ENCODE measurements around the gene LRRC49.
"Not testable (repeated sequence)": the region's sequence is repeated elsewhere in the genome, so short reads cannot be mapped to it uniquely, and the experiment has no call there.

LRRC49 gene

GRCh38 chr15:71013446-71013845 is 120.8 kb downstream of the LRRC49 start:
- TF ChIP-seq CTCF (IDR thresholded peaks at IDR 0.05; ENCODE audit: borderline replicate concordance, insufficient read depth, low read depth, low read length), result no peak

DNA sequence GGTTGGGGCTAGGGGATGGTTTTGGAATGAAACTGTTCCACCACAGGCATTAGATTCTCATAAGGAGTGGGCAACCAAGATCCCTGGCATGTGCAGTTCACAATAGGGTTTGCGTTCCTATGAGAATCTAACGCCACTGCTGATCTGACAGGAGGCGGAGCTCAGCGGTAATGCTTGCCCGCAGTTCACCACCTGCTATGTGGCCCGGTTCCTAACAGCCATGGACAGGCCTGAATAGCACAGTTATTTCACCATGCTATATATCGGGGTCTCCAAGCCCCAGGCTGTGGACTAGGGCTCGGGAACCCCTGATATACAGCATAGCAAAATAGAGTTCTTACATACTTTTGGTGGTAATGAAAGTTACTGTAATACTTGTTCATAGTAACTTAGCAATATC is 122.7 kb downstream of the LRRC49 start:
- no peak overlapping the region for H3K4me3 ChIP-seq (ENCODE audit: low read depth, low read length)
- no peak for TF ChIP-seq CTCF (IDR thresholded peaks at IDR 0.05; ENCODE audit: borderline replicate concordance, insufficient read depth, low read depth, low read length)

More at GRCh38 chr15:71013446-71013845, 120.8 kb downstream of the LRRC49 start:
- H3K4me3 ChIP-seq (ENCODE audit: low read depth, low read length), result no peak overlapping the region

DNA sequence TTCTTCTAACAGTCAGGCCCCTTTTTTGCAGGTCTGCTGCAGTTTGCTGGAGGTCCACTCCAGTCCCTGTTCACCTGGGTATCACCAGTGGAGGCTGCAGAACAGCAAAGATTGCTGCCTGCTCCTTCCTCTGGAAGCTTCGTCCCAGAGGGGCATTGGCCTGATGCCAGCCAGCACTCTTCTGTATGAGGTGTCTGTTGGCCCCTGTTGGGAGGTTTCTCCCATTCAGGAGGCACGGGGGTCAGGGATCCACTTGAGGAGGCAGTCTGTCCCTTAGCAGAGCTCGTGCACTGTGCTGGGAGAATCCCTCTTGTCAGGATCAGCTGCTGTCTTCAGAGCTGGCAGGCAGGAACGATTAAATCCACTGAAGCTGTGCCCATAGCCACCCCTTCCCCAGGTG is 138.6 kb downstream of the LRRC49 start:
- H3K4me3 ChIP-seq (ENCODE audit: low read depth, low read length), result not testable (repeated sequence)

DNA sequence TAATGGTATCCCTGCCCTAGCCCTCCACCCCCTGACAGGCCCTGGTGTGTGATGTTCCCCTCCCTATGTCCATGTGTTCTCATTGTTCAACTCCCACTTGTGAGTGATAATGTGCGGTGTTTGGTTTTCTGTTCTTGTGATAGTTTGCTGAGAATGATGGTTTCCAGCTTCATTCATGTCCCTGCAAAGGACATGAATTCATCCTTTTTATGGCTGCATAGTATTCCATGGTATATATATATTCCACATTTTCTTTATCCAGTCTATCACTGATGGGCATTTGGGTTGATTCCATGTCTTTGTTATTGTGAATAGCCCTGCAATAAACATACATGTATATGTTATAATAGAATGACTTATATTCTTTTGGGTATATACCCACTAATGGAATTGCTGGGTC is 142.9 kb downstream of the LRRC49 start:
- H3K4me3 ChIP-seq (ENCODE audit: low read depth, low read length), result not testable (repeated sequence)

- H3K4me3 ChIP-seq (ENCODE audit: low read depth, low read length), result no peak overlapping the region
- TF ChIP-seq CTCF (IDR thresholded peaks at IDR 0.05; ENCODE audit: borderline replicate concordance, insufficient read depth, low read depth, low read length), result no peak
Observed at GRCh38 chr15:71042356-71042922, 149.8 kb downstream of the LRRC49 start.

DNA sequence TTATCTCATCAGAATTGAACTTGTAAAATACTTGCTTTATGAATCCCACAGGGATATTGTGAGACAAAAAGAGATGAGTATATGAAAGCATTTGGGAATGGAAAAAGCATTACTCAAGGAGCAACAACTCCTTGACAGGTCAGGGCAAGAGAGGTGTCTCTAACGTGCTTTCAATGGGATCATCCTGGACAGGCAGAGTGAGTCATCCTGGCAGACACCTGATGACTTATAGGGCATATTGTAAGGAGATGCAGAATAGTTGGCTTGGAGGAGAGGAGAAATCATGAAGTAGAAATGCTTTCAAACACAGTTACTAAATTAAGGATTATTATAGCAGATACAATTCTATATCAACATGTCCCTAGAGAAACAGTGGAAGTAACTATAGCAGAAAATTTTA is 150.7 kb downstream of the LRRC49 start:
- no peak for TF ChIP-seq CTCF (IDR thresholded peaks at IDR 0.05; ENCODE audit: borderline replicate concordance, insufficient read depth, low read depth, low read length)
- H3K4me3 ChIP-seq (ENCODE audit: low read depth, low read length), result no peak overlapping the region

GRCh38 chr15:71044006-71044405 is 151.4 kb downstream of the LRRC49 start:
- H3K4me3 ChIP-seq (ENCODE audit: low read depth, low read length), result no peak overlapping the region
- TF ChIP-seq CTCF (IDR thresholded peaks at IDR 0.05; ENCODE audit: borderline replicate concordance, insufficient read depth, low read depth, low read length), result no peak

DNA sequence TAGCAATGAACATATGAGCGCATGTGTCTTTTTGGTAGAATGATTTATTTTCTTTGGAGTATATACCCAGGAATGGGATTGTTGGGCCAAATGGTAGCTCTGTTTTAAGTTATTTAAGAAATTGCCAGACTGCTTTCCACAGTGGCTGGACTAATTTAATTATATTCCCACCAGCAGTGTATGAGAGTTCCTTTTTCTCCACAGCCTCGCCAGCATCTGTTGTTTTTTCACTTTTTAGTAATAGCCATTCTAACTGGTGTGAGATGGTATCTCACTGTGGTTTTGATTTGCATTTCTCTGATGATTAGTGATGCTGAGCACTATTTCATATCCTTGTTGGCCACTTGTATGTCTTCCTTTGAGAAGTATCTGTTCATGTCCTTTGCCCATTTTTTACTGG is 153.5 kb downstream of the LRRC49 start:
- H3K4me3 ChIP-seq (ENCODE audit: low read depth, low read length), result not testable (repeated sequence)

GRCh38 chr15:71048913-71049675 is 156.5 kb downstream of the LRRC49 start:
- TF ChIP-seq CTCF (IDR thresholded peaks at IDR 0.05; ENCODE audit: borderline replicate concordance, insufficient read depth, low read depth, low read length), result no peak
- H3K4me3 ChIP-seq (ENCODE audit: low read depth, low read length), result no peak overlapping the region

Data from GM12875 (cell line).